Body of pancreas (tissue), 4 donors: ENCODE results near the gene SHISAL1. TPM values are rescaled to one million over a fixed set of nuclear protein-coding genes. Genes with fewer than 3 reads are reported as not detected.

Source experiments
- ATAC-seq: fragments of 150-250 bp; one replicate; pipeline ENCODE4 v1.9.1; 2016
- DNase-seq, 4 donors: peaks; one replicate each; pipeline ENCODE4 v3.0.0-alpha.2; 2019
- H3K27ac ChIP-seq, 4 donors: fragments of 200-600 bp; sonication (generic); 1 replicate in 3 of 4; 2 replicates in 1 of 4; pipeline versions ENCODE4 v1.5.1 to v1.6.1; 2016 to 2019; ENCODE audit warnings: mild to moderate bottlenecking in 1 of 4, mixed read lengths in 1 of 4, moderate library complexity in 1 of 4
- H3K27me3 ChIP-seq, 2 donors: fragments of 200-600 bp; sonication (generic); one replicate each; pipeline ENCODE4 v1.6.0; 2016; ENCODE audit warnings: mild to moderate bottlenecking in 1 of 2
- H3K36me3 ChIP-seq, 2 donors: fragments of 200-600 bp; sonication (generic); replicated peaks in 1 of 2; 2 replicates each; pipeline ENCODE4 v1.5.1; 2016; ENCODE audit warnings: low read depth in 2 of 2; ENCODE audit not compliant: insufficient read depth in 1 of 2
- H3K4me1 ChIP-seq: fragments of 200-600 bp; sonication (generic); one replicate; pipeline ENCODE4 v1.6.0; 2016
- H3K4me3 ChIP-seq, 2 donors: fragments of 200-600 bp; sonication (generic); 1 replicate in 1 of 2; 2 replicates in 1 of 2; pipeline ENCODE4 v1.5.1; 2016 to 2019
- H3K9me3 ChIP-seq, 3 donors: fragments of 200-600 bp; sonication (generic); 1 replicate in 2 of 3; 2 replicates in 1 of 3; pipeline ENCODE4 v1.5.1; 2016
- POLR2A ChIP-seq, 3 donors: fragments of 450-650 bp; IDR thresholded peaks; one replicate each; pipeline ENCODE4 v1.6.1; 2016; ENCODE audit warnings: antibody characterized with exemption in 3 of 3, mild to moderate bottlenecking in 2 of 3
- WGBS, 2 donors: methylation state at CpG; one replicate each; pipeline ENCODE4 v1.1.5; 2017; 5-methylcytosine and 5-hydroxymethylcytosine counted together
- intact Hi-C: fragments of 100-400 bp; cut with DNase I; formaldehyde crosslinking; loops from one replicate; pipeline ENCODE4 v1.15.1; 2023
- total RNA-seq, 2 donors: library from RNA; depleted of rRNA; stranded (reverse); fragments of >200 nt; gene quantifications; one replicate each; pipeline ENCODE4 v1.1.0, GENCODE V29; 2016
- TF ChIP-seq, protein P1 (sequence below), 7 experiments: fragments of 450-650 bp in 4 of 7; fragments of 200-600 bp in 3 of 7; sonication (generic) in 3 of 7; IDR thresholded peaks; one replicate each; pipeline ENCODE4 v1.5.1; 2016 to 2019; ENCODE audit warnings: antibody characterized with exemption in 7 of 7

The SHISAL1 gene
- total RNA-seq, 2 donors from 2014 or later: 0.78 to 1.6 TPM

DNA sequence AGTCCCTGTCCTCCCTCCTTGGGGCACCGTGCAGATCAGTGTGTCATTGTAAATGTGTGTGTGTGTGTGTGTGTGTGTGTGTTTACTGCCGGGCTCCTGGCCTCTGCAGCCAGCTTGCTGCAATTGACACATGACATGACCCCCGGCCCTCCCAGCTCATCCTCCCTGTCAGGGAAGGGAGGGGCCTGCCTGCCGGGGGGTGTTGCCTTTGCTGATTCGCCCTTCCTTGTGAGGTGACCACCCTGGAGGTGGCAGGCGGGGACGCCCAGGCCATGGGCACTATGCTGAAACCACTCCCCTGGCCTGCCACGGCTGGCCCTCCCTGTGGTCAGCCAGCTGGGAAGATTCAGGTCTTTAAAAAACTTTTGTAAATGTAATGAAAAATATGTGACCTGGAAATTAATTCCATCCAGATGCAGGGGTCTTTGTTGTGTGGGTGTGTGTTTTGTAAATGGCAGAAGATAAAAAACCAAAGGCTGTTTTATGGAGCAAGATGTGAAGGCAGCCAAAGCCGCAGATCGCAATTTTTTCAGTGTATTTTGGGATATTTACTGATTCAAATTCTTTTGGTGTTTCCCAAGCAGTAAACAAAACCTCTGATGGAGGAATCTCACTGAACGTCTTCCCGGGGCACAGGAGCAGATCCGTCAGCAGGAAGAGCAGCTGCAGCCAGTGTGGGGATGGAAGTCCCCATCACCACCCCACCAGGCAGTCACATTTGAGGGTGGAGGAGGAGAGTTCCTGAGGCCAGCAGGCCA is 23.2 kb downstream of the SHISAL1 start:
- H3K36me3 ChIP-seq: no peaks in the 10 kb centered on the region
- no peak for ATAC-seq
- no peak overlapping the region for H3K27ac ChIP-seq
- no peaks in the 10 kb centered on the region for H3K4me1 ChIP-seq
- WGBS, 2 donors: 48 to 67% methylated on average over 10 to 12 of the region's 13 CpGs
- H3K4me3 ChIP-seq: no peak overlapping the region
- TF ChIP-seq, protein P1, sequence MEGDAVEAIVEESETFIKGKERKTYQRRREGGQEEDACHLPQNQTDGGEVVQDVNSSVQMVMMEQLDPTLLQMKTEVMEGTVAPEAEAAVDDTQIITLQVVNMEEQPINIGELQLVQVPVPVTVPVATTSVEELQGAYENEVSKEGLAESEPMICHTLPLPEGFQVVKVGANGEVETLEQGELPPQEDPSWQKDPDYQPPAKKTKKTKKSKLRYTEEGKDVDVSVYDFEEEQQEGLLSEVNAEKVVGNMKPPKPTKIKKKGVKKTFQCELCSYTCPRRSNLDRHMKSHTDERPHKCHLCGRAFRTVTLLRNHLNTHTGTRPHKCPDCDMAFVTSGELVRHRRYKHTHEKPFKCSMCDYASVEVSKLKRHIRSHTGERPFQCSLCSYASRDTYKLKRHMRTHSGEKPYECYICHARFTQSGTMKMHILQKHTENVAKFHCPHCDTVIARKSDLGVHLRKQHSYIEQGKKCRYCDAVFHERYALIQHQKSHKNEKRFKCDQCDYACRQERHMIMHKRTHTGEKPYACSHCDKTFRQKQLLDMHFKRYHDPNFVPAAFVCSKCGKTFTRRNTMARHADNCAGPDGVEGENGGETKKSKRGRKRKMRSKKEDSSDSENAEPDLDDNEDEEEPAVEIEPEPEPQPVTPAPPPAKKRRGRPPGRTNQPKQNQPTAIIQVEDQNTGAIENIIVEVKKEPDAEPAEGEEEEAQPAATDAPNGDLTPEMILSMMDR (IDR thresholded peaks at IDR 0.05): no peak
- peaks cover 0 to 8% (median 1%) of the 10 kb centered on the region in 3 donors for H3K9me3 ChIP-seq
- DNase-seq: no peak
- no peaks in the 10 kb centered on the region for H3K27me3 ChIP-seq
- intact Hi-C loops: no loop called here

DNA sequence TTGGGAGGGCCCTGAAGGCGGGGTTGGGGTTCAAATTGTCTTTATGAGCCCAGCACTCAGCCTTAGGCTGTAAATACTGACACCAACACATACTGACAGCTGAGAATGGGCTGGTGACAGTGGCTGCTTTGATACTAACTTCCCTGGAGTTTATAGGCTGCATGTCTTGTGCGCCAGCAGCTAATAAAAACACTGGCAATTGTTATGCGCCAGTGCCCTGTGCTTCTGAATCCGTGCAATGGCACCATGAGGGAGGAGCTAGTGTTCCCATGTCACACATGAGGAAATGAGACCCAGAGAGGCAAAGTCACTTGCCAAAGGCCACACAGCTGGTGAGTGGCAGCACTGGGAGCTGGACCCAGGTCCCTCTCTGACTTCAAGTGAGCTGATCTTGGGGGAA is 23.8 kb downstream of the SHISAL1 start:
- DNase-seq: no peak
- no peaks in the 10 kb centered on the region for H3K27me3 ChIP-seq
- intact Hi-C loops: no loop called here
- H3K4me1 ChIP-seq: no peaks in the 10 kb centered on the region
- no peak for ATAC-seq
- peaks cover 0 to 2% (median 0%) of the 10 kb centered on the region in 3 donors for H3K9me3 ChIP-seq
- H3K4me3 ChIP-seq: no peak overlapping the region
- no peaks in the 10 kb centered on the region for H3K36me3 ChIP-seq
- no peak overlapping the region for H3K27ac ChIP-seq
- 52 to 66% methylated on average over 3 to 4 of the region's 4 CpGs for WGBS, 2 donors
- TF ChIP-seq, protein P1 (IDR thresholded peaks at IDR 0.05): no peak
- no peak for TF ChIP-seq POLR2A (IDR thresholded peaks at IDR 0.05)

DNA sequence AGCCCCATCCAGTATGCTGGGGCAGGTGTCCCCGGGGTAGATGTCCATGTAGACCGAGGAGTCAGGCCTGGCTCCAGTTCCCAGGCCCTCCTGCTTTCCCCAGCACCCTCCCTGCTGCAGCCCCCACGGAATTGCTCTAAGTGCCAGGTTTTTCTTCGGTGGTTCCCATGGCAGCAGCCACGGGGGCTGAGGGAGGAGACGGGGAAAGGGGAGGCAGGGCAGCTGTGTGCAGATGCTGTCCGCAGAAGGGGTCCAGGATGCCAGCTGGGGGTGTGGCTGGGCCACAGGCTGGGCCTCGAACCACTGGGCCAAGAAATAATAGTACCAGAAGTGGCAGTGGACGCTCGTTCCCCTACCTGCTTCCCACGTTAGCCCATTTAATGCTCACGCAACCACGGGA is 25.0 kb downstream of the SHISAL1 start:
- H3K4me1 ChIP-seq: no peaks in the 10 kb centered on the region
- H3K27ac ChIP-seq: no peak overlapping the region
- H3K9me3 ChIP-seq: no peaks in the 10 kb centered on the region
- no peak for TF ChIP-seq POLR2A (IDR thresholded peaks at IDR 0.05)
- TF ChIP-seq, protein P1 (IDR thresholded peaks at IDR 0.05): no peak
- H3K36me3 ChIP-seq: no peaks in the 10 kb centered on the region
- WGBS, 2 donors: 80 to 85% methylated on average over 4 to 13 of the region's 13 CpGs
- intact Hi-C loops: no loop called here
- no peak overlapping the region for H3K4me3 ChIP-seq
- ATAC-seq: no peak
- H3K27me3 ChIP-seq: no peaks in the 10 kb centered on the region
- DNase-seq: no peak

DNA sequence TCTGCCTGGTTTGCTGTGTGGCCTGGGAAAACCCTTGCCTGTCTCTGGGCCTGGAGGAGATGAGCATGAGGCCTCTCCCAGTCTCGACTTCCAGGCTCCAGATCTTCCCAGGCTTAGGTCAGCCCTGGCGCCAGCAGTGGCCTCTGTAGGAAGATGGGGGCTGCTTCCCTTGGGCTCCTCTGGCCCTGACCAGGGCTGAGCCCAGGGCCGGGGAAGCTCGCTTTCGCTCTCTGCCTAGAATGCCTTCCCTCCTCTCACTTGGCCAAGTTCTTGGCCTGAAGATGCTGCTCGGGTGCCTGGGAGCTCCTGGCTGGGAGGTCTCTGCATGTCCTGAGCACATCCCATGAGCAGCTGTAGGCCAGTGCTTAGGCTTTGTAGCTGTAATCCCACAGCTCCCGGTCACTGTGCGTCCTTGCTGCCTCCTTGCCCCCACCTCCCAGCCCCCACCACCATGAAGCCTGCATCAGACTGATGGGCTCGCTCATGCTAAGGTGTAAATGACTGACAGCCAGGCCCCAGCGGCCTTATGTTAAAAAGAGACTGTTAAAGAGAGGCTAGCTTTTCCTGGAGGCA is 25.5 kb downstream of the SHISAL1 start:
- TF ChIP-seq, protein P1 (IDR thresholded peaks at IDR 0.05): no peak
- TF ChIP-seq POLR2A (IDR thresholded peaks at IDR 0.05): no peak
- WGBS, 2 donors: 86 to 88% methylated on average over 4 to 10 of the region's 10 CpGs
- H3K27ac ChIP-seq: no peak overlapping the region
- ATAC-seq (no peak), DNase-seq (no peak)
- no peaks in the 10 kb centered on the region for H3K36me3 ChIP-seq
- H3K4me3 ChIP-seq: no peak overlapping the region
- intact Hi-C loops: no loop called here
- no peaks in the 10 kb centered on the region for H3K9me3 ChIP-seq
- no peaks in the 10 kb centered on the region for H3K27me3 ChIP-seq
- H3K4me1 ChIP-seq: no peaks in the 10 kb centered on the region

DNA sequence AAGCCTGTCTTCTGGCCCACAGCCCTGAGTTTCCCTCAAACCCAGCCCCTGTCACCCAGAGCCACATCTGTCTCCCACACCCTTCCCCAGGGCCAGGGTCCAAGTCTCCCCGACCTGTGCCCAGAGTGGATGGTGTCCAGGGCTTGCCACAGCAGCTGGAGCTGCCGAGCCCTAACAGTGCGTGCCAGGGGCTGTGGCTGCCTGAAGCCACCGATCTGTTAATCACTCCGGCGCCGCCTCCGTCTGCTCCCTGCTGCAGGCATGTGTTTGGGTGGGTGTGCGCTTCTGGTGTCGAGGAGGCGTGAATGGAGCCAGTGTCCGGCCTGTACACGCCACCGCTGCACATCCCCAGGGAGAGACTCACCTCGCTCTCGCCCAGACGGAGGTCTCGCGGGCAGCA is 26.1 kb downstream of the SHISAL1 start:
- no peak for TF ChIP-seq POLR2A (IDR thresholded peaks at IDR 0.05)
- TF ChIP-seq, protein P1 (IDR thresholded peaks at IDR 0.05): no peak
- Histone ChIP-seq H3K4me1 (no peaks in the 10 kb centered on the region), H3K27ac (no peak overlapping the region), H3K27me3 (no peaks in the 10 kb centered on the region), H3K36me3 (no peaks in the 10 kb centered on the region), H3K4me3 (no peak overlapping the region), H3K9me3 (no peaks in the 10 kb centered on the region)
- 57 to 90% methylated on average over 5 to 19 of the region's 19 CpGs for WGBS, 2 donors
- intact Hi-C loops: no loop called here
- ATAC-seq (no peak), DNase-seq (no peak)
